Suprapubic skin (tissue), 4 donors: ENCODE measurements around the gene TIMM23.
"Not testable (repeated sequence)": the region's sequence is repeated elsewhere in the genome, so short reads cannot be mapped to it uniquely, and the experiment has no call there.

Source experiments
- POLR2A ChIP-seq, 2 donors: fragments of 450-650 bp; IDR thresholded peaks; one replicate each; pipeline ENCODE4 v1.6.1; 2017; ENCODE audit warnings: antibody characterized with exemption in 2 of 2, mild to moderate bottlenecking in 2 of 2, moderate library complexity in 2 of 2
- POLR2AphosphoS5 ChIP-seq, 3 donors: sonication (generic); formaldehyde crosslinking; IDR thresholded peaks; one replicate each; pipeline ENCODE4 v1.6.1; 2017; ENCODE audit warnings: antibody characterized with exemption in 3 of 3
- TF ChIP-seq, protein P1 (sequence below), 2 donors: fragments of 200-600 bp in 1 of 2; fragments of 450-650 bp in 1 of 2; sonication (generic) in 1 of 2; IDR thresholded peaks; one replicate each; pipeline ENCODE4 v1.5.1; 2016 to 2019; ENCODE audit warnings: antibody characterized with exemption in 2 of 2, mild to moderate bottlenecking in 1 of 2, moderate library complexity in 1 of 2

DNA sequence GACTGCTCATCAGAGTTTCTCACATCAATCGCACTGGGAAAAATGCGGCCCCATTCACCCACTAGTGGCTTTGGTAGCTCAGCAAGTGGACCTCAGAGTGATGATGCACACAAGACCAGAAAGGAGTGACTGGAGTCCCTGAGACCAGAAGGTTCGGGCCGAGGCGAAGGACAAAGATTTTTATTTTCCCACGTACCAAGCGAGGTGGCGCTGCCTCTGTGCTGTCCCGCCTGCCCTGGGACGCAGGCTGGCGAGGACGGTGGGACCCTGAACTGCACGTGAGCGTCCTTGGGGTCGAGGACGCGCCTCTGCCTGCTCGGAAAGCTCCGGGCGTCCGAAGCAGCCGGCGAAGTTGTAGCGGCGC is 565 bp upstream of the TIMM23 start:
- TF ChIP-seq, protein P1, sequence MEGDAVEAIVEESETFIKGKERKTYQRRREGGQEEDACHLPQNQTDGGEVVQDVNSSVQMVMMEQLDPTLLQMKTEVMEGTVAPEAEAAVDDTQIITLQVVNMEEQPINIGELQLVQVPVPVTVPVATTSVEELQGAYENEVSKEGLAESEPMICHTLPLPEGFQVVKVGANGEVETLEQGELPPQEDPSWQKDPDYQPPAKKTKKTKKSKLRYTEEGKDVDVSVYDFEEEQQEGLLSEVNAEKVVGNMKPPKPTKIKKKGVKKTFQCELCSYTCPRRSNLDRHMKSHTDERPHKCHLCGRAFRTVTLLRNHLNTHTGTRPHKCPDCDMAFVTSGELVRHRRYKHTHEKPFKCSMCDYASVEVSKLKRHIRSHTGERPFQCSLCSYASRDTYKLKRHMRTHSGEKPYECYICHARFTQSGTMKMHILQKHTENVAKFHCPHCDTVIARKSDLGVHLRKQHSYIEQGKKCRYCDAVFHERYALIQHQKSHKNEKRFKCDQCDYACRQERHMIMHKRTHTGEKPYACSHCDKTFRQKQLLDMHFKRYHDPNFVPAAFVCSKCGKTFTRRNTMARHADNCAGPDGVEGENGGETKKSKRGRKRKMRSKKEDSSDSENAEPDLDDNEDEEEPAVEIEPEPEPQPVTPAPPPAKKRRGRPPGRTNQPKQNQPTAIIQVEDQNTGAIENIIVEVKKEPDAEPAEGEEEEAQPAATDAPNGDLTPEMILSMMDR (IDR thresholded peaks at IDR 0.05) = not testable (repeated sequence)
- TF ChIP-seq POLR2A, POLR2AphosphoS5 (IDR thresholded peaks at IDR 0.05): not testable (repeated sequence)
